Caco-2 (cell line): Measurements from ENCODE around the gene XAGE5. TPM values are rescaled to one million over a fixed set of nuclear protein-coding genes. Genes with fewer than 3 reads are reported as not detected.
"Not testable (repeated sequence)": the region's sequence is repeated elsewhere in the genome, so short reads cannot be mapped to it uniquely, and the experiment has no call there.

ENCODE experiments used
- BruUV-seq: library from RNA; stranded (reverse); fragments of 400-500 nt; replicated peaks from 2 replicates; lab custom pipeline; 2021; lab: Mats Ljungman, UMichigan
- CTCF ChIA-PET: fragments of 300-600 bp; sonication (Branson Sonifier 250); formaldehyde crosslinking; loops from one replicate; lab custom pipeline; 2022; ENCODE audit warnings: antibody characterized with exemption; lab: Charles Lee
- POLR2A ChIA-PET: fragments of 300-600 bp; sonication (Branson Sonifier 250); formaldehyde crosslinking; loops from one replicate; lab custom pipeline; 2022; ENCODE audit warnings: antibody characterized with exemption; lab: Charles Lee
- DNase-seq, 2 experiments: peaks; one replicate each; pipeline versions ENCODE4 v3.0.0 to v3.0.0-alpha.2; 2020 to 2022
- H3K27me3 ChIP-seq: replicated peaks from 2 replicates; pipeline ENCODE4 v1.6.0; 2011; ENCODE audit warnings: low read length; ENCODE audit not compliant: control insufficient read depth, insufficient read depth
- H3K36me3 ChIP-seq: 2 replicates; pipeline ENCODE4 v1.5.1; 2011; ENCODE audit warnings: low read length; ENCODE audit not compliant: control insufficient read depth, insufficient read depth
- H3K4me1 ChIP-seq: fragments of 250-450 bp; sonication (Bioruptor Pico); 2 replicates; pipeline ENCODE4 v1.5.1; 2020; ENCODE audit warnings: mild to moderate bottlenecking
- H3K4me3 ChIP-seq: 2 replicates; pipeline ENCODE4 v1.5.1; 2011; ENCODE audit warnings: low read depth, mild to moderate bottlenecking, control low read depth, low read length
- H3K9me3 ChIP-seq: fragments of 250-450 bp; sonication (Bioruptor Pico); 2 replicates; pipeline ENCODE4 v1.5.1; 2020; ENCODE audit warnings: mild to moderate bottlenecking, moderate library complexity
- H3K27ac Mint-ChIP-seq: one replicate; pipeline ENCODE4 v1.8.0; 2022; ENCODE audit warnings: mixed read lengths; ENCODE audit not compliant: unreplicated experiment
- H3K27me3 Mint-ChIP-seq: one replicate; pipeline ENCODE4 v1.8.0; 2022; ENCODE audit warnings: mixed read lengths; ENCODE audit not compliant: insufficient read depth, unreplicated experiment
- H3K36me3 Mint-ChIP-seq: one replicate; pipeline ENCODE4 v1.8.0; 2022; ENCODE audit warnings: mild to moderate bottlenecking, mixed read lengths; ENCODE audit not compliant: insufficient read depth, unreplicated experiment
- H3K4me1 Mint-ChIP-seq: one replicate; pipeline ENCODE4 v1.8.0; 2022; ENCODE audit warnings: low read depth, mixed read lengths; ENCODE audit not compliant: unreplicated experiment
- H3K4me3 Mint-ChIP-seq: one replicate; pipeline ENCODE4 v1.8.0; 2022; ENCODE audit warnings: mild to moderate bottlenecking, moderate library complexity, mixed read lengths; ENCODE audit not compliant: unreplicated experiment
- H3K9me3 Mint-ChIP-seq: one replicate; pipeline ENCODE4 v1.8.0; 2022; ENCODE audit warnings: mixed read lengths; ENCODE audit not compliant: unreplicated experiment
- CTCF ChIP-seq, 2 experiments: fragments of 200-600 bp in 1 of 2; IDR thresholded peaks; 1 replicate in 1 of 2; 2 replicates in 1 of 2; pipeline versions ENCODE4 v1.5.1 to v1.8.0; 2011 to 2022; ENCODE audit warnings: antibody characterized with exemption in 1 of 2, control low read depth in 1 of 2, inconsistent platforms in 1 of 2, low read depth in 1 of 2, low read length in 1 of 2, mild to moderate bottlenecking in 1 of 2, moderate library complexity in 1 of 2; ENCODE audit not compliant: insufficient read depth in 1 of 2, severe bottlenecking in 1 of 2, unreplicated experiment in 1 of 2
- intact Hi-C: fragments of 100-400 bp; cut with micrococcal nuclease; formaldehyde crosslinking; loops from one replicate; pipeline ENCODE4 v1.10.0; 2022; ENCODE audit not compliant: unreplicated experiment
- total RNA-seq: library from RNA; stranded (reverse); gene quantifications from 2 replicates; pipeline ENCODE4 v1.2.3, GENCODE V29; 2022

The XAGE5 gene
- total RNA-seq, 1 experiment from 2014 or later, result not detected

- ChIA-PET CTCF (no interaction called here), POLR2A (no interaction called here)
- H3K9me3 ChIP-seq, result no peaks in the 10 kb centered on the region
- H3K27me3 ChIP-seq, result no peaks in the 10 kb centered on the region
- Mint-ChIP-seq H3K9me3 (no peaks in the 10 kb centered on the region), H3K4me3 (no peak overlapping the region), H3K4me1 (no peaks in the 10 kb centered on the region), H3K27me3 (no peaks in the 10 kb centered on the region), H3K36me3 (no peaks in the 10 kb centered on the region), H3K27ac (no peak overlapping the region)
- no peaks in the 10 kb centered on the region for H3K4me1 ChIP-seq
- TF ChIP-seq CTCF (IDR thresholded peaks at IDR 0.05; ENCODE audit: insufficient read depth in 1 of 2, low read depth in 1 of 2, low read length in 1 of 2, severe bottlenecking in 1 of 2, unreplicated experiment in 1 of 2), result no peak
- intact Hi-C loops, result no loop called here
- H3K4me3 ChIP-seq, result no peak overlapping the region
- no peaks in the 10 kb centered on the region for H3K36me3 ChIP-seq
- BruUV-seq, result no TSS peak
- DNase-seq, result no peak
Observed at GRCh38 chrX:52830551-52830950, 19.5 kb downstream of the XAGE5 start.

- no peak for TF ChIP-seq CTCF (IDR thresholded peaks at IDR 0.05; ENCODE audit: insufficient read depth in 1 of 2, low read depth in 1 of 2, low read length in 1 of 2, severe bottlenecking in 1 of 2, unreplicated experiment in 1 of 2)
- no peaks in the 10 kb centered on the region for H3K9me3 ChIP-seq
- no peaks in the 10 kb centered on the region for H3K4me1 ChIP-seq
- Mint-ChIP-seq H3K36me3 (no peaks in the 10 kb centered on the region), H3K9me3 (no peaks in the 10 kb centered on the region), H3K27me3 (peaks cover 7% of the 10 kb centered on the region), H3K27ac (no peak overlapping the region), H3K4me1 (no peaks in the 10 kb centered on the region), H3K4me3 (no peak overlapping the region)
- CTCF ChIA-PET, result no interaction called here
- DNase-seq, result peak in 1 of 2 experiments; percentile 5
- intact Hi-C loops, result no loop called here
- no peak overlapping the region for H3K4me3 ChIP-seq
- POLR2A ChIA-PET, result no interaction called here
- no peaks in the 10 kb centered on the region for H3K36me3 ChIP-seq
- no TSS peak for BruUV-seq
- H3K27me3 ChIP-seq, result no peaks in the 10 kb centered on the region
Observed at GRCh38 chrX:52839137-52839536, 28.1 kb downstream of the XAGE5 start.

- H3K27me3 ChIP-seq, H3K27ac Mint-ChIP-seq, POLR2A ChIA-PET, BruUV-seq, H3K9me3 Mint-ChIP-seq, CTCF ChIA-PET, intact Hi-C loops, H3K36me3 Mint-ChIP-seq, H3K4me1 ChIP-seq, H3K36me3 ChIP-seq, H3K4me3 Mint-ChIP-seq, DNase-seq, H3K4me3 ChIP-seq, H3K9me3 ChIP-seq, H3K4me1 Mint-ChIP-seq: not testable (repeated sequence)
- H3K27me3 Mint-ChIP-seq, result peaks cover 18% of the 10 kb centered on the region
Observed at GRCh38 chrX:52843619-52844018, 32.5 kb downstream of the XAGE5 start.
